MCF 10A (cell line): ENCODE data around the gene PITPNM2. TPM values are rescaled to one million over a fixed set of nuclear protein-coding genes. Genes with fewer than 3 reads are reported as not detected.

ENCODE experiments used
- BruUV-seq: library from RNA; stranded (reverse); fragments of 400-500 nt; replicated peaks from 2 replicates; lab custom pipeline; 2021; lab: Mats Ljungman, UMichigan
- CTCF ChIA-PET: fragments of 300-600 bp; sonication (Branson Sonifier 250); formaldehyde crosslinking; extraction: SDS; loops from one replicate; lab custom pipeline; 2021; ENCODE audit warnings: antibody characterized with exemption, inconsistent platforms; lab: Yijun Ruan, JAX
- POLR2A ChIA-PET: fragments of 300-600, 350-650 bp; sonication (Branson Sonifier 250); formaldehyde crosslinking; extraction: SDS; loops from one replicate; lab custom pipeline; 2020; ENCODE audit warnings: antibody characterized with exemption, inconsistent platforms; lab: Yijun Ruan, JAX
- DNase-seq: peaks from one replicate; pipeline ENCODE4 v3.0.0-alpha.2; 2018; ENCODE audit not compliant: unreplicated experiment
- H3K27ac Mint-ChIP-seq: one replicate; pipeline ENCODE4 v1.8.0; 2022; ENCODE audit warnings: mild to moderate bottlenecking, low read depth, mixed read lengths; ENCODE audit not compliant: unreplicated experiment
- H3K27me3 Mint-ChIP-seq: one replicate; pipeline ENCODE4 v1.8.0; 2022; ENCODE audit warnings: mixed read lengths; ENCODE audit not compliant: insufficient read depth, unreplicated experiment
- H3K36me3 Mint-ChIP-seq: one replicate; pipeline ENCODE4 v1.8.0; 2022; ENCODE audit warnings: mild to moderate bottlenecking, moderate library complexity, mixed read lengths; ENCODE audit not compliant: insufficient read depth, unreplicated experiment
- H3K4me1 Mint-ChIP-seq: one replicate; pipeline ENCODE4 v1.8.0; 2022; ENCODE audit warnings: mixed read lengths; ENCODE audit not compliant: insufficient read depth, unreplicated experiment
- H3K4me3 Mint-ChIP-seq: one replicate; pipeline ENCODE4 v1.8.0; 2022; ENCODE audit warnings: mild to moderate bottlenecking, moderate library complexity, mixed read lengths; ENCODE audit not compliant: unreplicated experiment
- H3K9me3 Mint-ChIP-seq: one replicate; pipeline ENCODE4 v1.8.0; 2022; ENCODE audit warnings: mixed read lengths; ENCODE audit not compliant: unreplicated experiment
- CTCF ChIP-seq: fragments of 200-600 bp; IDR thresholded peaks from one replicate; pipeline ENCODE4 v1.8.0; 2022; ENCODE audit warnings: antibody characterized with exemption, mild to moderate bottlenecking; ENCODE audit not compliant: unreplicated experiment
- intact Hi-C: fragments of 100-400 bp; cut with micrococcal nuclease; formaldehyde crosslinking; loops from 2 replicates; pipeline ENCODE4 v1.14.1; 2022
- total RNA-seq: library from RNA; stranded (reverse); gene quantifications from 2 replicates; pipeline ENCODE4 v1.2.3, GENCODE V29; 2022

Gene PITPNM2
- total RNA-seq, 1 experiment from 2014 or later, result 7.2 TPM

GRCh38 chr12:123153906-123154305, 3.0 kb upstream of the PITPNM2 start:
- BruUV-seq, result no TSS peak
- intact Hi-C loops, result loop anchor here (5.0 kb wide), 1 partner anchor 172 kb away; the partner anchor contains the start of gene ARL6IP4
- no peak for DNase-seq
- Mint-ChIP-seq H3K9me3 (no peaks in the 10 kb centered on the region), H3K36me3 (peaks cover 9% of the 10 kb centered on the region), H3K4me3 (no peak overlapping the region), H3K4me1 (no peaks in the 10 kb centered on the region), H3K27me3 (no peaks in the 10 kb centered on the region), H3K27ac (no peak overlapping the region)
- no peak for TF ChIP-seq CTCF
- ChIA-PET POLR2A (no interaction called here), CTCF (interaction anchor here (0.6 to 1.6 kb wide), 5 partner anchors 26 to 568 kb away, joined by 3 to 10 read pairs (median 4); no protein-coding TSS in a partner anchor)

DNA sequence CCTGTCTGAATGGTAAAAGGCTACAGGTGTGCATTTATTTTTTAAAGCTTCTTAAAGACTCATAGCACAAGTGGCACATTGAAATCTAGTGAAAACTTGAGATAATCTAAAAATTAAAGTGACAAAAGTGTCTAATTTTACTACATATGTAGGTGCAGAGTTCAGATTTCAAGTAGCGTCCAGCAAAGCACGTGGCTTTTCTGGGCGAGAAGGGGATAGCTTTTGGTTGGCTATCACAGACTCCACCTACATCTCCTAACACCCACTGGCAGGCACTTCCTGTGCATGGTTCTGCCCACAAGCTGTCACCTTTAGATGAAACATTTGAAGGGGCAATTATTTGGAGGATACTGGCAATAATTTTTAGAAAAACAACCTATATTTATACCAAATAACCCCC, 1.9 kb upstream of the PITPNM2 start:
- no peaks in the 10 kb centered on the region for H3K4me1 Mint-ChIP-seq
- ChIA-PET POLR2A (interaction anchor here (1.0 to 1.3 kb wide), 3 partner anchors 8 to 10 kb away, joined by 4 to 6 read pairs (median 4); no protein-coding TSS in a partner anchor), CTCF (interaction anchor here (0.5 to 1.0 kb wide), 4 partner anchors 10 to 166 kb away, joined by 3 read pairs; no protein-coding TSS in a partner anchor)
- no peak for DNase-seq
- peaks cover 4% of the 10 kb centered on the region for H3K36me3 Mint-ChIP-seq
- no peaks in the 10 kb centered on the region for H3K9me3 Mint-ChIP-seq
- no peak overlapping the region for H3K4me3 Mint-ChIP-seq
- no peak overlapping the region for H3K27ac Mint-ChIP-seq
- no peaks in the 10 kb centered on the region for H3K27me3 Mint-ChIP-seq
- TF ChIP-seq CTCF, result no peak
- intact Hi-C loops, result loop anchor here (5.0 kb wide), 1 partner anchor 171 kb away; the partner anchor contains the start of gene ARL6IP4
- no TSS peak for BruUV-seq

GRCh38 chr12:123151457-123152454, 866 bp upstream of the PITPNM2 start:
- DNase-seq, result no peak
- H3K9me3 Mint-ChIP-seq, result no peaks in the 10 kb centered on the region
- intact Hi-C loops, result loop anchor here (1.0 to 5.0 kb wide), 2 partner anchors 108 to 169 kb away; partner anchors contain the start of gene ARL6IP4
- TF ChIP-seq CTCF, result no peak
- H3K27ac Mint-ChIP-seq, result no peak overlapping the region
- H3K4me1 Mint-ChIP-seq, result no peaks in the 10 kb centered on the region
- peak overlapping the region; percentile 57 for H3K4me3 Mint-ChIP-seq
- peaks cover 4% of the 10 kb centered on the region for H3K36me3 Mint-ChIP-seq
- H3K27me3 Mint-ChIP-seq, result no peaks in the 10 kb centered on the region
- POLR2A ChIA-PET, result interaction anchor here (1.0 to 1.3 kb wide), 9 partner anchors 8 to 202 kb away, joined by 3 to 6 read pairs (median 3); partner anchors contain the start of genes ARL6IP4 and OGFOD2
- CTCF ChIA-PET, result interaction anchor here (0.8 to 1.3 kb wide), 3 partner anchors 11 to 108 kb away, joined by 3 to 5 read pairs (median 3); no protein-coding TSS in a partner anchor
- BruUV-seq, result no TSS peak
